HG03565 (cell line): Measurements from ENCODE around the gene MAD1L1.
A peak's percentile ranks its signal among the peaks of the same experiment; 100 is the strongest.

Source experiments
- ATAC-seq: cut with Tn5 transposase; IDR thresholded peaks from one replicate; pipeline ENCODE4 v1.9.1; 2021; ENCODE audit warnings: mild to moderate bottlenecking, moderate library complexity; ENCODE audit not compliant: unreplicated experiment

The MAD1L1 gene

GRCh38 chr7:2202361-2202761, 30.4 kb downstream of the MAD1L1 start:
- ATAC-seq, result no peak

GRCh38 chr7:2201686-2202360, 30.9 kb downstream of the MAD1L1 start:
- ATAC-seq, result no peak

GRCh38 chr7:2201128-2201527, 31.6 kb downstream of the MAD1L1 start:
- no peak for ATAC-seq

- no peak for ATAC-seq
These were observed 32.2 kb downstream of the MAD1L1 start for GRCh38 chr7:2200584-2200980.

- no peak for ATAC-seq
These were observed 32.7 kb downstream of the MAD1L1 start for GRCh38 chr7:2199956-2200583.

- ATAC-seq, result no peak
These were observed 33.2 kb downstream of the MAD1L1 start for GRCh38 chr7:2199528-2199927.

GRCh38 chr7:2198760-2199159, 34.0 kb downstream of the MAD1L1 start:
- no peak for ATAC-seq

- no peak for ATAC-seq
These were observed 34.5 kb downstream of the MAD1L1 start for GRCh38 chr7:2198206-2198605.

GRCh38 chr7:2197436-2198155, 35.1 kb downstream of the MAD1L1 start:
- ATAC-seq, result no peak

- no peak for ATAC-seq
These were observed 36.1 kb downstream of the MAD1L1 start for GRCh38 chr7:2196381-2197378.

GRCh38 chr7:2195400-2196246, 37.1 kb downstream of the MAD1L1 start:
- no peak for ATAC-seq

- ATAC-seq, result no peak
These were observed 39.0 kb downstream of the MAD1L1 start for GRCh38 chr7:2193575-2194305.

GRCh38 chr7:2192831-2193534, 39.8 kb downstream of the MAD1L1 start:
- ATAC-seq, result no peak

GRCh38 chr7:2191016-2191415, 41.7 kb downstream of the MAD1L1 start:
- no peak for ATAC-seq

- no peak for ATAC-seq
These were observed 42.2 kb downstream of the MAD1L1 start for GRCh38 chr7:2190531-2190930.

- ATAC-seq, result no peak
These were observed 46.6 kb downstream of the MAD1L1 start for GRCh38 chr7:2186166-2186565.

GRCh38 chr7:2185715-2186114, 47.0 kb downstream of the MAD1L1 start:
- ATAC-seq, result no peak

- peak; percentile 60 for ATAC-seq
These were observed 50.3 kb downstream of the MAD1L1 start for GRCh38 chr7:2182461-2182860.
